22Rv1 (cell line): Measurements from ENCODE around the gene RASSF5.

Experiments
- H3K27ac ChIP-seq: fragments of 450-650 bp; 2 replicates; pipeline ENCODE4 v1.5.1; 2017
- CTCF ChIP-seq: fragments of 450-650 bp; IDR thresholded peaks from 2 replicates; pipeline ENCODE4 v1.5.1; 2017; ENCODE audit warnings: mild to moderate bottlenecking
- ZFX ChIP-seq: fragments of 450-650 bp; IDR thresholded peaks from 2 replicates; pipeline ENCODE4 v1.6.1; 2017; ENCODE audit warnings: antibody characterized with exemption, borderline replicate concordance

The RASSF5 gene

GRCh38 chr1:206538901-206539640 is 31.7 kb downstream of the RASSF5 start:
- H3K27ac ChIP-seq, result no peak overlapping the region
- no peak for TF ChIP-seq CTCF
- no peak for TF ChIP-seq ZFX

GRCh38 chr1:206540044-206540780 is 32.9 kb downstream of the RASSF5 start:
- TF ChIP-seq CTCF (no peak), ZFX (no peak)
- H3K27ac ChIP-seq, result peak overlapping the region; percentile 30

- TF ChIP-seq CTCF (no peak), ZFX (no peak)
- no peak overlapping the region for H3K27ac ChIP-seq
Measured at GRCh38 chr1:206541236-206541833, 34.0 kb downstream of the RASSF5 start.

GRCh38 chr1:206544562-206545257 is 37.4 kb downstream of the RASSF5 start:
- H3K27ac ChIP-seq, result no peak overlapping the region

GRCh38 chr1:206545351-206545750 is 38.0 kb downstream of the RASSF5 start:
- TF ChIP-seq ZFX (no peak), CTCF (no peak)
- no peak overlapping the region for H3K27ac ChIP-seq

More at GRCh38 chr1:206544562-206545257, 37.4 kb downstream of the RASSF5 start:
- TF ChIP-seq CTCF (peak; percentile 99), ZFX (no peak)

GRCh38 chr1:206547104-206547503 is 39.8 kb downstream of the RASSF5 start:
- no peak overlapping the region for H3K27ac ChIP-seq
- TF ChIP-seq ZFX (no peak), CTCF (no peak)
